ENCODE measurements around the gene ZNF581.

DNA sequence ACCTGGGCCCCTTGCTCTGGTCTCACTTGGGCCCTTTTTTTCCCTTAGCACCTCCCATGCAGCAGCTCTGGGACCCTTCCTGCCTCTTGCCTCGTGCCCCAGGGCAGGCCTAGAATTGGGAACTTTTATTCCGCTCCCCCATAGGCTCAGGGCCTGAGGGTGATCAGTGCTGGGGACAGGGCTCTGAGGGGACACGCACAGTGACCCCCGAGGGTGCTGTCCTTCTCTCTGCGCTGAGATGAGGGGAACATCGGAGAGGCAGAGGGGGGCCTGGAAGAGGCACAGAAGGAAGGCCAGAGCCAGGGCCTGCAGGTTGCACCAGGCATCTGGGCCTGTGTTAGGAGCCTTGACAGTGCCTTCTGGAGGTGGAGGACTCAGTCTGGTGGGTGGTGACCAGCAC is 42.3 kb downstream of the ZNF581 start:
- TF ChIP-seq RAD21 (conservative IDR thresholded peaks at IDR 0.05) (no peak), EZH2 (IDR thresholded peaks at IDR 0.05; ENCODE audit: borderline replicate concordance, insufficient read depth, low read length, poor library complexity, severe bottlenecking) (no peak), POLR2AphosphoS5 (IDR thresholded peaks at IDR 0.05) (no peak), EP300 (conservative IDR thresholded peaks at IDR 0.05; ENCODE audit: poor library complexity, severe bottlenecking) (no peak)
- TF ChIP-seq, protein P1, sequence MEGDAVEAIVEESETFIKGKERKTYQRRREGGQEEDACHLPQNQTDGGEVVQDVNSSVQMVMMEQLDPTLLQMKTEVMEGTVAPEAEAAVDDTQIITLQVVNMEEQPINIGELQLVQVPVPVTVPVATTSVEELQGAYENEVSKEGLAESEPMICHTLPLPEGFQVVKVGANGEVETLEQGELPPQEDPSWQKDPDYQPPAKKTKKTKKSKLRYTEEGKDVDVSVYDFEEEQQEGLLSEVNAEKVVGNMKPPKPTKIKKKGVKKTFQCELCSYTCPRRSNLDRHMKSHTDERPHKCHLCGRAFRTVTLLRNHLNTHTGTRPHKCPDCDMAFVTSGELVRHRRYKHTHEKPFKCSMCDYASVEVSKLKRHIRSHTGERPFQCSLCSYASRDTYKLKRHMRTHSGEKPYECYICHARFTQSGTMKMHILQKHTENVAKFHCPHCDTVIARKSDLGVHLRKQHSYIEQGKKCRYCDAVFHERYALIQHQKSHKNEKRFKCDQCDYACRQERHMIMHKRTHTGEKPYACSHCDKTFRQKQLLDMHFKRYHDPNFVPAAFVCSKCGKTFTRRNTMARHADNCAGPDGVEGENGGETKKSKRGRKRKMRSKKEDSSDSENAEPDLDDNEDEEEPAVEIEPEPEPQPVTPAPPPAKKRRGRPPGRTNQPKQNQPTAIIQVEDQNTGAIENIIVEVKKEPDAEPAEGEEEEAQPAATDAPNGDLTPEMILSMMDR (IDR thresholded peaks at IDR 0.05; ENCODE audit: poor library complexity, severe bottlenecking): no peak
- TF ChIP-seq, protein P2, sequence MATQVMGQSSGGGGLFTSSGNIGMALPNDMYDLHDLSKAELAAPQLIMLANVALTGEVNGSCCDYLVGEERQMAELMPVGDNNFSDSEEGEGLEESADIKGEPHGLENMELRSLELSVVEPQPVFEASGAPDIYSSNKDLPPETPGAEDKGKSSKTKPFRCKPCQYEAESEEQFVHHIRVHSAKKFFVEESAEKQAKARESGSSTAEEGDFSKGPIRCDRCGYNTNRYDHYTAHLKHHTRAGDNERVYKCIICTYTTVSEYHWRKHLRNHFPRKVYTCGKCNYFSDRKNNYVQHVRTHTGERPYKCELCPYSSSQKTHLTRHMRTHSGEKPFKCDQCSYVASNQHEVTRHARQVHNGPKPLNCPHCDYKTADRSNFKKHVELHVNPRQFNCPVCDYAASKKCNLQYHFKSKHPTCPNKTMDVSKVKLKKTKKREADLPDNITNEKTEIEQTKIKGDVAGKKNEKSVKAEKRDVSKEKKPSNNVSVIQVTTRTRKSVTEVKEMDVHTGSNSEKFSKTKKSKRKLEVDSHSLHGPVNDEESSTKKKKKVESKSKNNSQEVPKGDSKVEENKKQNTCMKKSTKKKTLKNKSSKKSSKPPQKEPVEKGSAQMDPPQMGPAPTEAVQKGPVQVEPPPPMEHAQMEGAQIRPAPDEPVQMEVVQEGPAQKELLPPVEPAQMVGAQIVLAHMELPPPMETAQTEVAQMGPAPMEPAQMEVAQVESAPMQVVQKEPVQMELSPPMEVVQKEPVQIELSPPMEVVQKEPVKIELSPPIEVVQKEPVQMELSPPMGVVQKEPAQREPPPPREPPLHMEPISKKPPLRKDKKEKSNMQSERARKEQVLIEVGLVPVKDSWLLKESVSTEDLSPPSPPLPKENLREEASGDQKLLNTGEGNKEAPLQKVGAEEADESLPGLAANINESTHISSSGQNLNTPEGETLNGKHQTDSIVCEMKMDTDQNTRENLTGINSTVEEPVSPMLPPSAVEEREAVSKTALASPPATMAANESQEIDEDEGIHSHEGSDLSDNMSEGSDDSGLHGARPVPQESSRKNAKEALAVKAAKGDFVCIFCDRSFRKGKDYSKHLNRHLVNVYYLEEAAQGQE (IDR thresholded peaks at IDR 0.05; ENCODE audit: borderline replicate concordance): no peak
